HG03432 (cell line): Measurements from ENCODE around the gene VN1R5.

Experiments
- ATAC-seq: cut with Tn5 transposase; IDR thresholded peaks from one replicate; pipeline ENCODE4 v1.9.1; 2021; ENCODE audit warnings: mild to moderate bottlenecking, moderate library complexity; ENCODE audit not compliant: unreplicated experiment

The VN1R5 gene

DNA sequence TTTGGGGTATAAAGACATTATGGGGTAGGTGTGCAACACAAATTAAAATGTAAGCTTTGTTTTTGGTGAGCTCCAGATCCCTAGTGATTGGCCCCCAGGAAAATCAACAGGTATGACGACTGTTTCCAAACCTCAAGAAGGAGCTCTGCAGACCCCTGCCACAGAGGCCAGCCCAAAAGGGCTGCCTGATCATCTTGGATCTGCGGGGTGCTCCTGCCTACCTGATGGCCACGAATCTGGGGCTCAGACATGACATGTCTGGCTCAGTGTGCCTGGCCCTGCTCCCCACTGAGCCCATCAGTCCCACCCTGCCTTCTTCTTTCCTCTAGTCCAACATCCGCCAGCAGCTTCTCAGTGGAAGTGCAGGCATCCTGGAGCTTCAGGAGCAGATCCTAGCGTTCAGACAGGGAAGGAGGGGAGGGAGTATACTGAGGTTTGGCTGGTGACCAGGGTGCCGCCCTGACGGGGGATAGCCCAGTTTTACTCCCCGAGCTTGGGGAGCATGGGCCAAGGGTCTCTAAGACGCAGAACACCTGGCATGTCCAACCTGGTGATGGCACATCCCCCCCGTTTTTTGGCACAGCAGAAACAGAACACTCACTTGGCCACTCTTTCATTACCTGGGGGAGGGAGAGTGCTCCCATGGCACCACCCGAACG lies 44.0 kb downstream of the VN1R5 start:
- ATAC-seq = no peak

DNA sequence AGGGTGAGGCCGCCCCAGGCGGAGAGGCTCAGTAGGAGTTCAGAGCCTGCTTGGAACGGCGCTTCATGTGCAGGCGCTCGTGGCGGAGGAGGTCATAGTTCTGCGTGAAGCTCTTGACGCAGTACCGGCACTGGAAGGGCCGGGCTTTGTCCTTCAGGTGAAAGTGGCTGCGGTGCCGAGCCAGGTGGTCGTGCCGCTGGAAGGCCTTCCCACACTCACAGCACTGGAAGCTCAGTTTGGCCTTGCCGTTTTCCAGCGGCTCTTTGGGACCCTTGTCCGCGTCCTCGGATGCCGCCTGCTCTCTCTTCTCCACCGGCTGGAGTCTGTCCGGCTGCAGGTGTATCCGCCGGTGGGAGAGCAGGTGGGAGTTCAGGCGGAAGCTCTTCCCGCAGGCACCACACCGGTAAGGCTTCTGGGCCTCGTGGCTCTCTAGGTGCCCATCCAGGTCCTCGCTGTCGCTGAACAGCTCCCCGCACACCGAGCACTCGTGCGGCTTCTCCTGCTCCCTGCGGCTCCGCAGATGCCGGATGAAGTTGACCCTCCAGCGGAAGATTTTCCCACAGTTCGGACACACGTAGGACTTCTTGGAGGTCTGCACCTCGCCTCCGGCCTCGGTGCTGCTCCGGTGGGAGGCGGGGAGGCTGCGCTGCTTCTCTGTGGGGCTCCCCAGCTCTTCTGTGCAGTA lies 44.8 kb downstream of the VN1R5 start:
- no peak for ATAC-seq

DNA sequence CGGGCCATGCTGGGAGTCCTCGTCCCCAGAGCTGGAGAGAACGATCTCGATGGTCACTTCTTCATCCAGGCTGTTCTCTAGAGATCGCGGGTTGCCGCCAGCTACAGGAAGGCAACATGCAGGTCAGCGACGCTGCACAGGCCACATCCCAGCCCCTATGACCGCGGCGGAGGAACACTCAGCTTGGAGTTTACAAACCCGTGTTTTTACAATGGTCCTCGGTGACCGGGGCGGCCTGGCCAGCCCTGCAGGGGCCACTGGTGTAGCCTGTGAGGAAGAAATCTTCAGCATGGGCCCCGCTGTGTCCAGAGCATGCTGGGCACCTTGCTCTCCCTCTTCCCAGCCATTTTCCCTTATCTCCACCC lies 45.3 kb downstream of the VN1R5 start:
- ATAC-seq = no peak

DNA sequence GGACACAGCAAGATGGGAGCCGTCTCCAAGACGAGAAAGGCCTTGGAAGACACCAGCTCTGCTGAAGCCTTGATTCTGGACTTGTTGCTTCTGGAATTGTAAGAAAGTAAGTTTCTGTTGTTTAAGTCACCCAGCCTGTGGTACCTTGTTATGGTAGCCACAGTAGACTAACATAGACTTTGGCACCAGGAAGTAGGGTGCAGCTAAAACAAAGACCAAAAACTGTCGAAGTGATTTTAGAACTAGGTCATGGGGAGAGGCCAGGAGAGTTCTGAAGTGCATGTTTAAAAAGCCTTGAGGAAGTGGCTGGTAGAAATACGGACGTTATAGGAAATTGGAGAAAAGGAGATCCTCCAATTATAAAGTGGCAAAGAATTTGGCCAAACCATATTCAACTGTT lies 47.3 kb downstream of the VN1R5 start:
- no peak for ATAC-seq

DNA sequence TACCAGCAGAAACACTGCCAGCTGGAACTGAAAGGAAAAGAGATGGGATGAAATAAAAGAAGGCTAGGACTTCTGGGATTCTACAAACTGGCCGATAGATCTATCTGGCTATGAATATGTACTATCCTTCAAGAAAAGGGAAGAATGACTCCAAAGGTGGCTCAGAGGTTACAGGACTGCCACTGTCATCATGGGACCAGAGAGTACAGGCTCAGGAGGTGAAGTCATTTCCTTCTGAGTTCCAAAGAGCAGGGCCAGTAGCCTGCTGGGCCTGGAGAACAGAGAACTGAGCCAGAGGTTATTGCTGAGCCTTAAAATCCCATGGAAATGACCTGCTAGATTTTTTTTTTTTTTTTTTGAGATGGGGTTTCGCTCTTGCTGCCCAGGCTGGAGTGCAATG lies 48.2 kb downstream of the VN1R5 start:
- no peak for ATAC-seq
